Stimulated activated CD4-positive, alpha-beta T cell treated with anti-CD3 and anti-CD28 coated beads, Interleukin-15, amount 100 ng/mL, for 1 hour (primary cell): ENCODE measurements around the gene RBM8A.

Experiments used
- DNase-seq, 2 donors: peaks; one replicate each; pipeline ENCODE4 v3.0.0-alpha.2; 2020; ENCODE audit warnings: low read depth in 1 of 2, low spot score in 1 of 2

RBM8A gene

GRCh38 chr1:145918144-145918991 lies 8.9 kb downstream of the RBM8A start, which contains the start of gene PEX11B:
Gene PEX11B (minus strand): TSS chr1:145918717. CDS start chr1:145918688, 29 bp downstream.
- DNase-seq: peak; percentile 85 to 90

- DNase-seq: no peak
Observed at GRCh38 chr1:145917595-145917994, 9.7 kb downstream of the RBM8A start.

- no peak for DNase-seq
Observed at GRCh38 chr1:145916745-145917144, 10.5 kb downstream of the RBM8A start.

- DNase-seq: no peak
Observed at GRCh38 chr1:145912128-145912641, 15.1 kb downstream of the RBM8A start.

- no peak for DNase-seq
Observed at GRCh38 chr1:145908653-145909052, 18.6 kb downstream of the RBM8A start.

- DNase-seq: no peak
Observed at GRCh38 chr1:145906954-145907753, 20.1 kb downstream of the RBM8A start.

GRCh38 chr1:145901312-145902021 lies 25.8 kb downstream of the RBM8A start:
- no peak for DNase-seq

GRCh38 chr1:145898756-145899155 lies 28.5 kb downstream of the RBM8A start:
- DNase-seq: no peak

GRCh38 chr1:145897969-145898368 lies 29.3 kb downstream of the RBM8A start:
- no peak for DNase-seq

- no peak for DNase-seq
Observed at GRCh38 chr1:145895471-145895870, 31.8 kb downstream of the RBM8A start.

- DNase-seq: no peak
Observed at GRCh38 chr1:145893306-145894055, 33.8 kb downstream of the RBM8A start.

- no peak for DNase-seq
Observed at GRCh38 chr1:145892486-145893087, 34.7 kb downstream of the RBM8A start.

GRCh38 chr1:145891587-145892485 lies 35.4 kb downstream of the RBM8A start:
- DNase-seq: peak; percentile 24 to 34

GRCh38 chr1:145891143-145891542 lies 36.1 kb downstream of the RBM8A start:
- DNase-seq: no peak

GRCh38 chr1:145889722-145890121 lies 37.6 kb downstream of the RBM8A start:
- DNase-seq: no peak

- DNase-seq: no peak
Observed at GRCh38 chr1:145887631-145888030, 39.7 kb downstream of the RBM8A start.

- DNase-seq: no peak
Observed at GRCh38 chr1:145886816-145887215, 40.5 kb downstream of the RBM8A start.

GRCh38 chr1:145886390-145886789 lies 40.9 kb downstream of the RBM8A start:
- DNase-seq: no peak

- DNase-seq: peak; percentile 63 to 82
Observed at GRCh38 chr1:145885738-145886287, 41.5 kb downstream of the RBM8A start, which contains the start of gene ANKRD35. Gene ANKRD35 (minus strand): TSS chr1:145885866. CDS start chr1:145885758, 108 bp downstream.
